IPS-15b (cell line): ENCODE data around the gene AP3B1.

Experiments used
- H3K27me3 ChIP-seq: one replicate; pipeline ENCODE4 v1.6.1; 2013; ENCODE audit warnings: low read length; ENCODE audit not compliant: control insufficient read depth, insufficient read depth
- H3K36me3 ChIP-seq: one replicate; pipeline ENCODE4 v1.6.1; 2013; ENCODE audit warnings: low read length; ENCODE audit not compliant: control insufficient read depth, insufficient read depth
- H3K4me1 ChIP-seq: one replicate; pipeline ENCODE4 v1.6.1; 2013; ENCODE audit warnings: mild to moderate bottlenecking, low read length; ENCODE audit not compliant: control insufficient read depth, insufficient read depth
- H3K4me3 ChIP-seq: one replicate; pipeline ENCODE4 v1.5.1; 2013; ENCODE audit warnings: low read depth, low read length
- H3K9ac ChIP-seq: one replicate; pipeline ENCODE4 v1.6.1; 2013; ENCODE audit warnings: low read depth, mild to moderate bottlenecking, low read length
- H3K9me3 ChIP-seq: one replicate; pipeline ENCODE4 v1.6.1; 2013; ENCODE audit warnings: mild to moderate bottlenecking, low read length; ENCODE audit not compliant: control insufficient read depth, insufficient read depth

Gene AP3B1

GRCh38 chr5:78287169-78287568 is 7.3 kb downstream of the AP3B1 start:
- Histone ChIP-seq H3K36me3 (no peaks in the 10 kb centered on the region), H3K4me1 (peaks cover 12% of the 10 kb centered on the region), H3K9ac (no peak overlapping the region), H3K27me3 (no peaks in the 10 kb centered on the region), H3K4me3 (no peak overlapping the region), H3K9me3 (no peaks in the 10 kb centered on the region)

DNA sequence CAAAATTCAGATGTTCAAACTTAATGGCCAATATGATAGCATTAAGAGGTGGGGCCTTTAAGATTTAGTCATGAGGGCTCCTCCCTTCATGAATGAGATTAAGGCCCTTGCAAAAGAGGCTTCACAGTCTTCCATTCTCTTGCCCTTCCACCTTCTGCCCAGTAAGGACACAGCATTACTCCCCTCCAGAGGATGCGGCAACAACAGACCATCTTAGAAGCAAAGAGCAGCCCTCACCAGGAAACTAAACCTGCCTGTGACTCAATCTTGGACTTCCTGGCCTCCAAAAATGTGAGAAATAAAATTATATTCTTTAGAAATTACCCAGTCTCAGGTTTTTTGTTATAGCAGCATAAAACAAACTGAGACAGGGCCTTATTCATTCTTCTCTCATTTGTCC is 8.2 kb downstream of the AP3B1 start:
- H3K27me3 ChIP-seq, result no peaks in the 10 kb centered on the region
- H3K9ac ChIP-seq, result no peak overlapping the region
- no peak overlapping the region for H3K4me3 ChIP-seq
- no peaks in the 10 kb centered on the region for H3K36me3 ChIP-seq
- peaks cover 17% of the 10 kb centered on the region for H3K4me1 ChIP-seq
- H3K9me3 ChIP-seq, result no peaks in the 10 kb centered on the region

DNA sequence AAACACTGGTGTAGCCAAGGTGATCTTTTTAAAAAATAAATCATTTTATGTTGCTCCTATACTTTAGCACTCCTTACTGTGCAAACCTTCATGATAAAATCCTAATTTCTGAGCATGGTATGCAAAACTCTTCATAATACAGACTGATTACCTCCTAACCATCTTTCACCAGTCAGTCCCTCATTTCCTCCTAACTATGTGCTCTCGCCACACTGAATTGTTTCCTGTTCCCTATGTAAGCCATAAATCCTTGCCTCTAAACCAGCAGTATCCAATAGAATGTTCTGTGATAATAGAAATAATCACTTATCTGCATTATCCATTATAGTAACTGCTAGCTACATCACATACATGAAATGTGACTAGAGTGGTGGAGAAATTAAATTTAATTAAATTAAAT is 10.7 kb downstream of the AP3B1 start:
- no peaks in the 10 kb centered on the region for H3K9me3 ChIP-seq
- no peaks in the 10 kb centered on the region for H3K27me3 ChIP-seq
- H3K4me1 ChIP-seq, result peaks cover 13% of the 10 kb centered on the region

DNA sequence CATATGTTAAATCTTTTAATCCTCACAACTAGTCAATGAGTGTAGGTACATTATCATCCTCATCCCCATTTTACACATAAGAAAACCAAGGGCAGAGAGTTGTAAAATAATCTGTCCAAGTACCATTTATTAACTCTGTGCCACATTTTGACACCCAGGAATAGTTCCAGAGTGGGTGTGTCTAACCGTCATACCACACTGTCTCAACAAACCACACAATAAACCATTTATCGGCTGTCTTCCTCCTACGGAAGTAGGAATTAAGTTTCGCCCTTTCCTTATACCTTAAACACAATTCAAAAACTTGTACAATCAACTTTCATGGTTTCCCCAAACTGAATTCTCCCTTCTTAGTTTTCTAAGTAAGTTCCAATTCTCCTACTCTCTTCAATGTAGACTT is 11.4 kb downstream of the AP3B1 start:
- H3K9ac ChIP-seq, result no peak overlapping the region
- no peaks in the 10 kb centered on the region for H3K36me3 ChIP-seq
- no peak overlapping the region for H3K4me3 ChIP-seq
- no peaks in the 10 kb centered on the region for H3K9me3 ChIP-seq
- peaks cover 11% of the 10 kb centered on the region for H3K4me1 ChIP-seq
- no peaks in the 10 kb centered on the region for H3K27me3 ChIP-seq

More for the DNA sequence above, 10.7 kb downstream of the AP3B1 start:
- no peak overlapping the region for H3K9ac ChIP-seq
- H3K36me3 ChIP-seq, result no peaks in the 10 kb centered on the region
- H3K4me3 ChIP-seq, result no peak overlapping the region

GRCh38 chr5:78280261-78280660 is 14.2 kb downstream of the AP3B1 start:
- no peaks in the 10 kb centered on the region for H3K9me3 ChIP-seq
- no peaks in the 10 kb centered on the region for H3K27me3 ChIP-seq
- no peak overlapping the region for H3K4me3 ChIP-seq
- H3K36me3 ChIP-seq, result no peaks in the 10 kb centered on the region
- H3K9ac ChIP-seq, result no peak overlapping the region
- H3K4me1 ChIP-seq, result peaks cover 7% of the 10 kb centered on the region

DNA sequence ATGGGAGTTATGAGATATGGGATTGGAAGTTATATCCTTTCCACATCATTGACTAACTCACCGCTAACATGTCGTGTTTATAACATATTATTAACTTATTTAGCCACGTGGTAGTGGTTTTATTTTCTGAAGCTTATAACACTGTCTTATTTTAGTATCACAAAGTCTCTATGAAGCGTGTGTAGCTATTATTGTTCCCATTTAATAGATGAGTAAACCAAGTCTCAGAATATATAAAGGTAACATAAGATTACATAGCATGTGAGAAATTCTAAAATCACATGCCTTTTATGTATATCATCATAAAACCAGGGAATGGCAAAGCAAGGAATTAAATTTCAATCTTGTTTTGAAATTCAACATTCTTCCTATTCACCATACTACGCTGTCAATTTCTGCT is 15.3 kb downstream of the AP3B1 start:
- Histone ChIP-seq H3K4me3 (no peak overlapping the region), H3K9me3 (no peaks in the 10 kb centered on the region), H3K9ac (no peak overlapping the region), H3K36me3 (no peaks in the 10 kb centered on the region), H3K27me3 (no peaks in the 10 kb centered on the region), H3K4me1 (peaks cover 7% of the 10 kb centered on the region)

GRCh38 chr5:78277715-78278114 is 16.8 kb downstream of the AP3B1 start:
- no peaks in the 10 kb centered on the region for H3K9me3 ChIP-seq
- H3K4me3 ChIP-seq, result no peak overlapping the region
- H3K36me3 ChIP-seq, result no peaks in the 10 kb centered on the region
- H3K4me1 ChIP-seq, result peaks cover 11% of the 10 kb centered on the region
- H3K9ac ChIP-seq, result no peak overlapping the region
- no peaks in the 10 kb centered on the region for H3K27me3 ChIP-seq

DNA sequence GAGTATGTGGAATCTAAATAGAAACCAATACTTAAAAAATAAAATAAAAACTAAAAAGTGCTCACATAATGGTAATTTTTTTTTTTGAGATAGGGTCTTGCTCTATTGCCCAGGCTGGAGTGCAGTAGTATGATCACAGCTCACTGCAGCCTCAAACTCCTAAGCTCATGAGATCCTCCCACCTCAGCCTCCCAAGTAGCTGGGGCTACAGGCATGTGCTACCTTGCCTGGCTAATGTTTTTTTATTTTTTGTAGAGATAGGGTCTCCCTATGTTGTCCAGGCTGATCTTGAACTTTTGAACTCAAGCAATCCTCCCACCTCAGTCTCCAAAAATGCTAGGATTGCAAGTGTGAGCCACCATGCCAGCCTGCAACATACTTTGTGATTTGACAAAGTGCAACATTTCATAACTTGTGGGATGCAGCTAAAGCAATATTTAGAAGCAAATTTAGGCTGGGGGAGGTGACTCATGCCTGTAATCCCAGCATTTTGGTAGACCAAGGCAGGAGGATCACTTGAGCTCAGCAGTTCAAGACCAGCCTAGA is 18.4 kb downstream of the AP3B1 start:
- Histone ChIP-seq H3K9ac (no peak overlapping the region), H3K4me3 (no peak overlapping the region), H3K4me1 (peaks cover 16% of the 10 kb centered on the region), H3K9me3 (no peaks in the 10 kb centered on the region), H3K36me3 (no peaks in the 10 kb centered on the region), H3K27me3 (no peaks in the 10 kb centered on the region)

DNA sequence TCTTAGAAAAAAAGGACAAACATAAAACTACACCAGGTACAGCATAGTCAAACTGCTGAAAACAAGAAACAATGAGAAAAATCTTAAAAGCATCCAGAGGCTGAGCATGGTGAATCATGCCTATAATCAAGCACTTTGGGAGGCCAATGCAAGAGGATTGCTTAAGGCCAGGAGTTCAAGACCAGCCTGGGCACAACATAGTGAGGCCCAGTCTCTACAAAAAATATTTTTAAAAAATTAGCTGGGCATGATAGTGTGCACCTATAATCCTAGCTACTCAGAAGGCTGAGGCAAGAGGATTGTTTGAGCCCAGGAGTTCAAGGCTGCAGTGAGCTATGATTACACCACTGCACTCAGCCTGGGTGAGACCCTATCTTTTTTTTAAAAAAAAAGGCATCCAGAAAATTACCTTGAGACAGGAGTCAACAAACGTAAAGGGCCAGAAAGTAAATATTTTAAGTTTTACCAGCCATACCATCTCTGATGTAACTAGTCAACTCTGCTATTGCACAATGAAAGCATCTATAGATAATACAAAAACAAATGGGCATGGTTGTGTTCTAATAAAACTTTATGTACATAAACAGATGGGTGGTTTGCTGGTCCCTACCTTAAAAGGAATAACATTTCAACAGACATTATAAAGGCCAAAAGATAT is 19.8 kb downstream of the AP3B1 start:
- H3K36me3 ChIP-seq, result no peaks in the 10 kb centered on the region
- no peak overlapping the region for H3K9ac ChIP-seq
- peaks cover 16% of the 10 kb centered on the region for H3K4me1 ChIP-seq
- H3K4me3 ChIP-seq, result no peak overlapping the region
- no peaks in the 10 kb centered on the region for H3K27me3 ChIP-seq
- no peaks in the 10 kb centered on the region for H3K9me3 ChIP-seq

DNA sequence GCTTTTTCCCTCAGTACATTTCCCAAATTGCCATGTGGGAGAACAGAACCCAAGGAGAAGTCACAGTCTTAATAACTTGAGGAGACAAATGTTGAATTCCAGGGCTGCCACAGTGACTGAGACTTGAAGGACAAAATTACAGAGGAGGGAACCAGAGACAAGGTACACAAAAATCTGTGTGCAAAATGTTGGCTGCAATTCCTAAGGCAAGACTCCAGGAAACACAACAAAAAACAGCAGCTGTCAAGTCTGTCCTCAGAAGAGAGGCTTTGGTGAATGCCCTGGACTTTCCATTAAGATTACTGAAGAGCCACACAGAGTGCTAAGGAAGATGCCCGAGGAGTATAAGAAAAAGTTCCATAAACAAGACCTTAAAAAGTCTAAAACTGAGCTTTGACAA is 21.1 kb downstream of the AP3B1 start:
- Histone ChIP-seq H3K4me3 (no peak overlapping the region), H3K27me3 (no peaks in the 10 kb centered on the region), H3K36me3 (no peaks in the 10 kb centered on the region), H3K4me1 (peaks cover 16% of the 10 kb centered on the region), H3K9ac (no peak overlapping the region), H3K9me3 (no peaks in the 10 kb centered on the region)

DNA sequence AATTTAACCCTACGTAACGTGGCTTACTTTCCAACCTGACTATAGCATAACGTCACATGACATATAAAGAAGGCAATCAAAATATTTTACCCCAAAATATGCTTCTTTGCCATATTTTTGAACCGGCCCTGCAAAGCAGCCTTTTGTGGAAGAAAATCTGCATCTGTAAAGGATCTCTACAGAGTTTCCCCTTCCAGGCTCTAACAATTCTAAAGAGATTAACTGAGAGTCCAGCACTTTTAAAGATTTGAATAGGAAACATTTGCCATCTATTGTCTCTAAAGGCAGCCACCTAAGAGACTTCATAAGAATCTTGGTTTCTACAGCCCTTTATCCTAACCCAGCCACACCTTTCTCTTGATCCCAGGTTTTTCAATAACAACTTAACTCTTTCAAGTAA is 22.7 kb downstream of the AP3B1 start:
- no peaks in the 10 kb centered on the region for H3K27me3 ChIP-seq
- peaks cover 16% of the 10 kb centered on the region for H3K4me1 ChIP-seq
- no peaks in the 10 kb centered on the region for H3K9me3 ChIP-seq
- no peak overlapping the region for H3K4me3 ChIP-seq
- no peak overlapping the region for H3K9ac ChIP-seq
- H3K36me3 ChIP-seq, result no peaks in the 10 kb centered on the region

- Histone ChIP-seq H3K36me3 (no peaks in the 10 kb centered on the region), H3K9ac (no peak overlapping the region), H3K4me3 (no peak overlapping the region), H3K4me1 (peaks cover 16% of the 10 kb centered on the region), H3K27me3 (no peaks in the 10 kb centered on the region), H3K9me3 (no peaks in the 10 kb centered on the region)
Measured at GRCh38 chr5:78269088-78269703, 25.3 kb downstream of the AP3B1 start.
